HepG2 (cell line): ENCODE measurements around the gene NEK7. TPM values are rescaled to one million over a fixed set of nuclear protein-coding genes. Genes with fewer than 3 reads are reported as not detected.
A peak's percentile ranks its signal among the peaks of the same experiment; 100 is the strongest.

ENCODE experiments used
- ATAC-seq: fragments of 200-7000 bp; cut with Tn5 transposase; 3 replicates; pipeline ENCODE4 v1.9.1; 2020; ENCODE audit warnings: mild to moderate bottlenecking, moderate library complexity
- BruUV-seq: library from RNA; stranded (reverse); fragments of 400-500 nt; replicated peaks from 2 replicates; lab custom pipeline; 2021; lab: Mats Ljungman, UMichigan
- CTCF ChIA-PET: fragments of 300-600 bp; formaldehyde crosslinking; extraction: SDS; loops from one replicate; lab custom pipeline; 2021; ENCODE audit warnings: low total read pairs, inconsistent platforms, low intra/inter-chr PET ratio; lab: Yijun Ruan, JAX
- POLR2A ChIA-PET: fragments of 350-600 bp; sonication (Branson Sonifier 250); formaldehyde crosslinking; loops from one replicate; lab custom pipeline; 2020; ENCODE audit warnings: antibody characterized with exemption, inconsistent platforms; lab: Yijun Ruan, JAX
- DNase-seq: peaks from one replicate; pipeline ENCODE4 v3.0.0-alpha.2; 2015; ENCODE audit warnings: low spot score
- FAIRE-seq: peaks from 3 replicates; lab custom pipeline; 2011; peaks lifted over from hg19 to GRCh38; lab: Jason Lieb, UNC
- H2AFZ ChIP-seq: one replicate; pipeline ENCODE4 v1.6.1; 2011; ENCODE audit warnings: low read length, inconsistent platforms
- H3K27ac ChIP-seq: fragments of 300-600 bp; 3 replicates; pipeline ENCODE4 v1.8.0; 2011; ENCODE audit warnings: mixed run types, mild to moderate bottlenecking, mixed read lengths, low read length, inconsistent platforms; ENCODE audit not compliant: insufficient read depth; ENCODE audit errors: extremely low read length
- H3K27me3 ChIP-seq, 2 experiments: fragments of 200-600 bp in 1 of 2; 2 replicates in 1 of 2; 3 replicates in 1 of 2; pipeline versions ENCODE4 v1.6.0 to v1.8.0; 2011; ENCODE audit warnings: low read length in 2 of 2, mild to moderate bottlenecking in 2 of 2, moderate library complexity in 2 of 2, inconsistent platforms in 1 of 2; ENCODE audit not compliant: insufficient read depth in 2 of 2, control insufficient read depth in 1 of 2
- H3K36me3 ChIP-seq, 2 experiments: fragments of 200-600 bp in 1 of 2; replicated peaks in 1 of 2; 2 replicates in 1 of 2; 3 replicates in 1 of 2; pipeline versions ENCODE4 v1.5.1 to v1.8.0; 2011; ENCODE audit warnings: low read length in 2 of 2, inconsistent platforms in 1 of 2; ENCODE audit not compliant: insufficient read depth in 2 of 2, control insufficient read depth in 1 of 2
- H3K4me1 ChIP-seq: 2 replicates; pipeline ENCODE4 v1.5.1; 2012; ENCODE audit warnings: low read length, inconsistent platforms; ENCODE audit not compliant: insufficient read depth
- H3K4me2 ChIP-seq: 2 replicates; pipeline ENCODE4 v1.6.0; 2011; ENCODE audit warnings: low read depth, low read length, inconsistent platforms
- H3K4me3 ChIP-seq, 3 experiments: fragments of 200-600 bp in 1 of 3; sonication (generic), shearing (Covaris generic) in 1 of 3; replicated peaks in 1 of 3; 2 replicates each; pipeline ENCODE4 v1.5.1; 2011 to 2016; ENCODE audit warnings: low read length in 3 of 3, inconsistent platforms in 2 of 3, low read depth in 2 of 3, mild to moderate bottlenecking in 2 of 3, control low read depth in 1 of 3, mixed read lengths in 1 of 3; ENCODE audit not compliant: insufficient read depth in 1 of 3
- H3K79me2 ChIP-seq: one replicate; pipeline ENCODE4 v1.6.1; 2011; ENCODE audit warnings: low read length, inconsistent platforms; ENCODE audit not compliant: insufficient read depth
- H3K9ac ChIP-seq: 2 replicates; pipeline ENCODE4 v1.6.0; 2011; ENCODE audit warnings: mild to moderate bottlenecking, low read depth, low read length, inconsistent platforms; ENCODE audit not compliant: insufficient read depth
- H3K9me3 ChIP-seq: 2 replicates; pipeline ENCODE4 v1.5.1; 2012; ENCODE audit warnings: mild to moderate bottlenecking, low read length
- H4K20me1 ChIP-seq: 2 replicates; pipeline ENCODE4 v1.6.0; 2011; ENCODE audit warnings: inconsistent platforms, mild to moderate bottlenecking, low read length, moderate library complexity; ENCODE audit not compliant: insufficient read depth
- CHD2 ChIP-seq: IDR thresholded peaks from 2 replicates; pipeline ENCODE4 v1.6.1; 2011; ENCODE audit warnings: low read depth, low read length, improper control_type of control experiment
- JARID2 ChIP-seq: sonication (generic); formaldehyde crosslinking; IDR thresholded peaks from 2 replicates; pipeline ENCODE4 v1.8.1; 2023; ENCODE audit warnings: missing genetic modification reagents, inconsistent platforms; ENCODE audit not compliant: insufficient replicate concordance
- KLF12 ChIP-seq: sonication (generic); formaldehyde crosslinking; IDR thresholded peaks from 2 replicates; pipeline ENCODE4 v1.4.0; 2020; ENCODE audit warnings: missing genetic modification reagents, borderline replicate concordance
- MNT ChIP-seq: fragments of 450-650 bp; IDR thresholded peaks from 2 replicates; pipeline ENCODE4 v1.6.1; 2016
- NBN ChIP-seq: fragments of 450-650 bp; conservative IDR thresholded peaks from 2 replicates; pipeline ENCODE4 v1.6.1; 2017
- PHB2 ChIP-seq: fragments of 450-650 bp; IDR thresholded peaks from 2 replicates; pipeline ENCODE4 v1.6.1; 2018; ENCODE audit not compliant: partially characterized antibody
- PHF8 ChIP-seq: sonication (generic); formaldehyde crosslinking; IDR thresholded peaks from 2 replicates; pipeline ENCODE4 v1.5.0; 2020; ENCODE audit warnings: missing genetic modification reagents
- SMAD9 ChIP-seq: sonication (generic); formaldehyde crosslinking; IDR thresholded peaks from 2 replicates; pipeline ENCODE4 v1.5.1; 2020; ENCODE audit warnings: mild to moderate bottlenecking, missing genetic modification reagents
- SMC3 ChIP-seq: IDR thresholded peaks from 2 replicates; pipeline ENCODE4 v1.6.1; 2011; ENCODE audit warnings: low read length, improper control_type of control experiment
- SNRNP70 ChIP-seq: fragments of 200-400 bp; formaldehyde crosslinking; IDR thresholded peaks from 2 replicates; pipeline ENCODE4 v1.6.1; 2017; ENCODE audit warnings: mild to moderate bottlenecking, low read depth, low read length, moderate library complexity
- SRY ChIP-seq: sonication (generic); formaldehyde crosslinking; IDR thresholded peaks from 2 replicates; pipeline ENCODE4 v1.8.0; 2022; ENCODE audit warnings: mild to moderate bottlenecking, missing genetic modification reagents
- TMF1 ChIP-seq: sonication (generic); formaldehyde crosslinking; IDR thresholded peaks from 2 replicates; pipeline ENCODE4 v1.8.1; 2022; ENCODE audit warnings: low read depth, missing genetic modification reagents
- U2AF2 ChIP-seq: fragments of 200-400 bp; formaldehyde crosslinking; IDR thresholded peaks from 2 replicates; pipeline ENCODE4 v1.6.1; 2017; ENCODE audit warnings: low read depth, mild to moderate bottlenecking, low read length
- ZFP36L1 ChIP-seq: sonication (generic); formaldehyde crosslinking; IDR thresholded peaks from 2 replicates; pipeline ENCODE4 v1.8.0; 2022; ENCODE audit warnings: mild to moderate bottlenecking, missing genetic modification reagents, moderate library complexity
- ZIK1 ChIP-seq: sonication (generic); formaldehyde crosslinking; IDR thresholded peaks from 2 replicates; pipeline ENCODE4 v1.5.0; 2020; ENCODE audit warnings: mild to moderate bottlenecking, low read depth, missing genetic modification reagents, borderline replicate concordance
- ZNF564 ChIP-seq: sonication (generic); formaldehyde crosslinking; IDR thresholded peaks from 2 replicates; pipeline ENCODE4 v1.8.1; 2023; ENCODE audit warnings: mild to moderate bottlenecking, missing genetic modification reagents
- WGBS: methylation state at CpG from one replicate; pipeline ENCODE4 v1.1.6; 2017; ENCODE audit warnings: low lambda C conversion rate; 5-methylcytosine and 5-hydroxymethylcytosine counted together
- in situ Hi-C: cut with HindIII; loops from 2 replicates; pipeline ENCODE4 v1.10.0; 2017; ENCODE audit warnings: low pct_unique_long_range_greater_than_20kb; ENCODE audit not compliant: extremely low pct_ligation_motif_present
- intact Hi-C: fragments of 100-400 bp; cut with micrococcal nuclease; formaldehyde crosslinking; loops from one replicate; pipeline ENCODE4 v1.10.0; 2022; ENCODE audit not compliant: unreplicated experiment
- polyA plus RNA-seq, 8 experiments: library from polyadenylated mRNA; depleted of rRNA in 3 of 8; stranded (reverse) in 7 of 8; unstranded in 1 of 8; fragments of >200 nt; fragmentation: Illumina TruSeq in 4 of 8; extraction: Trizol in 4 of 8; gene quantifications; 2 replicates each; pipeline versions ENCODE4 v1.2.1 to v1.2.3, GENCODE V29; 2011 to 2016; ENCODE audit warnings: low read depth in 4 of 8, missing spikeins in 1 of 8, mixed read lengths in 1 of 8; ENCODE audit not compliant: insufficient read depth in 1 of 8
- total RNA-seq, 5 experiments: library from RNA; depleted of rRNA; stranded (reverse); fragments of >200 nt; fragmentation: Illumina TruSeq; extraction: Trizol; gene quantifications; 2 replicates each; pipeline ENCODE4 v1.2.3, GENCODE V29; 2016; ENCODE audit warnings: low read depth in 1 of 5

Gene NEK7
- total and polyA plus RNA-seq, 2 of the 13 experiments (the other 11 are each of a cell fraction or from before 2014, with no cell fraction given) = 18.1 to 19.2 TPM

DNA sequence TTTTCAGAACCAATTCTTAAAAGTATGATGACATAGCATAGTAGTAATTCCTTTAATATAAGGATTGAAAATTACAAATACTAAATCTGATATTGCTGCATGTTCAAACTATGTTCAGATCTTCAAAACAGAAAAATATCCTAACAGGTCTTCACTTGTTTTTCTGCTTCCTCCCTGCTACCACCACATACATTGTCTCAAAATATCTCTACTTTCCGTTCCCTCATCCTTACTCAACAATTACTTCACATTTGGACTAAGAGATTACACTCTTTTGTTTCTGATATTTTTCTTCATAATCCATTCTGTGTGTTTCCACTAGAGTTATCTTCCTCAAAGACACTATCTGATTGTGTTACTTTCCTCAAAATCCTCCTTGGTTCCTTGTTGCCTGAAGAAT, 125.1 kb downstream of the NEK7 start:
- Histone ChIP-seq H3K27ac (no peak overlapping the region), H4K20me1 (no peaks in the 10 kb centered on the region), H3K79me2 (no peaks in the 10 kb centered on the region), H3K9me3 (no peaks in the 10 kb centered on the region), H3K36me3 (0 out of 5 replicates have a peak, but pooled peaks cover 0 to 4% of the 10 kb centered on the region in 2 experiments), H3K4me1 (peaks cover 10% of the 10 kb centered on the region; the same call in 1 of the 2 replicates), H3K9ac (no peak overlapping the region), H3K4me2 (no peak overlapping the region), H3K4me3 (no peak overlapping the region), H3K27me3 (no peaks in the 10 kb centered on the region; a peak in 1 of 5 replicates), H2AFZ (no peak overlapping the region)
- no TSS peak for BruUV-seq
- no peak for FAIRE-seq
- POLR2A ChIA-PET = no interaction called here
- in situ Hi-C loops (no loop called here), intact Hi-C loops (loop anchor here (10.0 kb wide), 1 partner anchor 127 kb away; the partner anchor contains the start of gene NEK7)
- TF ChIP-seq U2AF2 (no peak), PHB2 (no peak), CHD2 (no peak), ZIK1 (no peak), ZFP36L1 (CRISPR knock-in tag) (no peak), PHF8 (CRISPR knock-in tag) (no peak), NBN (no peak)
- ATAC-seq = no peak
- CTCF ChIA-PET = no interaction called here
- DNase-seq = no peak
- WGBS = 94% methylated on average over 1 of the region's 1 CpG

- H2AFZ ChIP-seq = no peak overlapping the region
- in situ Hi-C loops = no loop called here
- ChIA-PET CTCF (no interaction called here), POLR2A (no interaction called here)
- H3K9ac ChIP-seq = no peak overlapping the region
- no peaks in the 10 kb centered on the region for H3K9me3 ChIP-seq
- 0 out of 5 replicates have a peak, but pooled peaks cover 0 to 4% of the 10 kb centered on the region in 2 experiments for H3K36me3 ChIP-seq
- H3K4me2 ChIP-seq = no peak overlapping the region
- peak; percentile 74 for ATAC-seq
- no peak overlapping the region for H3K27ac ChIP-seq
- H3K79me2 ChIP-seq = no peaks in the 10 kb centered on the region
- intact Hi-C loops = loop anchor here (10.0 kb wide), 1 partner anchor 128 kb away; the partner anchor contains the start of gene NEK7
- H3K27me3 ChIP-seq = no peaks in the 10 kb centered on the region; a peak in 1 of 5 replicates
- FAIRE-seq = no peak
- no TSS peak for BruUV-seq
- H4K20me1 ChIP-seq = no peaks in the 10 kb centered on the region
- H3K4me3 ChIP-seq = no peak overlapping the region
- TF ChIP-seq JARID2 (no peak), TMF1 (CRISPR knock-in tag) (no peak), SMAD9 (CRISPR knock-in tag) (no peak), KLF12 (CRISPR knock-in tag) (no peak), SNRNP70 (no peak), SRY (CRISPR knock-in tag) (no peak), SMC3 (no peak), ZNF564 (no peak), MNT (no peak)
- no peak for DNase-seq
- H3K4me1 ChIP-seq = peaks cover 10% of the 10 kb centered on the region; the same call in 1 of the 2 replicates
- 72% methylated on average over 6 of the region's 6 CpGs for WGBS
Measured at GRCh38 chr1:198283222-198283621, 126.4 kb downstream of the NEK7 start.
